Dedifferentiated amniotic fluid mesenchymal stem cell (primary cell): ENCODE data around the gene KIF6.
"Not testable (repeated sequence)": the region's sequence is repeated elsewhere in the genome, so short reads cannot be mapped to it uniquely, and the experiment has no call there.

Experiments
- DNase-seq: peaks from one replicate; pipeline ENCODE4 v3.0.0-alpha.2; 2016; ENCODE audit errors: extremely low spot score

KIF6 gene

GRCh38 chr6:39724787-39725631 is at the start of gene KIF6:
TSS of gene KIF6 (minus strand) at chr6:39725408. CDS start at chr6:39725310, 98 bp downstream.
- peak; percentile 85 for DNase-seq

GRCh38 chr6:39773782-39774181 is 48.6 kb upstream of the KIF6 start:
- DNase-seq = no peak

GRCh38 chr6:39772559-39773273 is 47.5 kb upstream of the KIF6 start:
- no peak for DNase-seq

- no peak for DNase-seq
Measured at GRCh38 chr6:39770446-39770845, 45.2 kb upstream of the KIF6 start.

GRCh38 chr6:39769012-39769411 is 43.8 kb upstream of the KIF6 start:
- DNase-seq = no peak

GRCh38 chr6:39765508-39766065 is 40.4 kb upstream of the KIF6 start:
- DNase-seq = no peak

- no peak for DNase-seq
Measured at GRCh38 chr6:39760226-39760952, 35.2 kb upstream of the KIF6 start.

- DNase-seq = no peak
Measured at GRCh38 chr6:39758905-39759605, 33.8 kb upstream of the KIF6 start.

GRCh38 chr6:39756582-39756981 is 31.4 kb upstream of the KIF6 start:
- DNase-seq = no peak

- DNase-seq = no peak
Measured at GRCh38 chr6:39755231-39755630, 30.0 kb upstream of the KIF6 start.

- DNase-seq = no peak
Measured at GRCh38 chr6:39754514-39755115, 29.4 kb upstream of the KIF6 start.

GRCh38 chr6:39753725-39754045 is 28.5 kb upstream of the KIF6 start:
- no peak for DNase-seq

GRCh38 chr6:39752835-39753724 is 27.9 kb upstream of the KIF6 start:
- no peak for DNase-seq

- DNase-seq = no peak
Measured at GRCh38 chr6:39746795-39747194, 21.6 kb upstream of the KIF6 start.

- no peak for DNase-seq
Measured at GRCh38 chr6:39733704-39734103, 8.5 kb upstream of the KIF6 start.

- no peak for DNase-seq
Measured at GRCh38 chr6:39731565-39731964, 6.4 kb upstream of the KIF6 start.

GRCh38 chr6:39729945-39730344 is 4.7 kb upstream of the KIF6 start:
- DNase-seq = no peak

- DNase-seq = no peak
Measured at GRCh38 chr6:39725632-39725997, 407 bp upstream of the KIF6 start.

GRCh38 chr6:39723350-39723749 is 1.9 kb downstream of the KIF6 start:
- DNase-seq = not testable (repeated sequence)

- DNase-seq = no peak
Measured at GRCh38 chr6:39714802-39715201, 10.4 kb downstream of the KIF6 start.
